ENCODE results near the gene RAP1GAP2. TPM values are rescaled to one million over a fixed set of nuclear protein-coding genes. Genes with fewer than 3 reads are reported as not detected.

Gene RAP1GAP2
- polyA plus RNA-seq, 1 experiment: 4.8 TPM

- CTCF ChIA-PET: interaction anchor here (0.6 to 1.8 kb wide), 2 partner anchors 18 to 77 kb away, joined by 3 to 7 read pairs; no protein-coding TSS in a partner anchor
- H3K27me3 ChIP-seq (ENCODE audit: control insufficient read depth, insufficient read depth, low read length): no peaks in the 10 kb centered on the region
- POLR2A ChIA-PET: no interaction called here
- TF ChIP-seq CTCF (IDR thresholded peaks at IDR 0.05; ENCODE audit: insufficient read depth, low read depth, low read length): no peak
- no peaks in the 10 kb centered on the region for H3K36me3 ChIP-seq (ENCODE audit: control insufficient read depth, insufficient read depth, low read length)
- H3K4me3 ChIP-seq (ENCODE audit: low read depth, low read length): no peak overlapping the region
- no peak for DNase-seq (ENCODE audit: low read depth)
Measured at GRCh38 chr17:2935632-2936031, 139.4 kb downstream of the RAP1GAP2 start.

GRCh38 chr17:2936351-2936750, 140.1 kb downstream of the RAP1GAP2 start:
- ChIA-PET POLR2A (no interaction called here), CTCF (interaction anchor here (0.6 to 1.8 kb wide), 3 partner anchors 11 to 77 kb away, joined by 3 to 7 read pairs (median 6); no protein-coding TSS in a partner anchor)
- H3K27me3 ChIP-seq (ENCODE audit: control insufficient read depth, insufficient read depth, low read length): no peaks in the 10 kb centered on the region
- no peak for TF ChIP-seq CTCF (IDR thresholded peaks at IDR 0.05; ENCODE audit: insufficient read depth, low read depth, low read length)
- H3K4me3 ChIP-seq (ENCODE audit: low read depth, low read length): no peak overlapping the region
- H3K36me3 ChIP-seq (ENCODE audit: control insufficient read depth, insufficient read depth, low read length): no peaks in the 10 kb centered on the region
- no peak for DNase-seq (ENCODE audit: low read depth)

- POLR2A ChIA-PET: no interaction called here
- no peaks in the 10 kb centered on the region for H3K36me3 ChIP-seq (ENCODE audit: control insufficient read depth, insufficient read depth, low read length)
- CTCF ChIA-PET: interaction anchor here (0.8 to 1.8 kb wide), 7 partner anchors 11 to 112 kb away, joined by 3 to 7 read pairs (median 3); no protein-coding TSS in a partner anchor
- H3K4me3 ChIP-seq (ENCODE audit: low read depth, low read length): no peak overlapping the region
- no peaks in the 10 kb centered on the region for H3K27me3 ChIP-seq (ENCODE audit: control insufficient read depth, insufficient read depth, low read length)
- TF ChIP-seq CTCF (IDR thresholded peaks at IDR 0.05; ENCODE audit: insufficient read depth, low read depth, low read length): no peak
- no peak for DNase-seq (ENCODE audit: low read depth)
Measured at GRCh38 chr17:2936771-2937321, 140.6 kb downstream of the RAP1GAP2 start.

- H3K36me3 ChIP-seq (ENCODE audit: control insufficient read depth, insufficient read depth, low read length): no peaks in the 10 kb centered on the region
- H3K4me3 ChIP-seq (ENCODE audit: low read depth, low read length): no peak overlapping the region
- H3K27me3 ChIP-seq (ENCODE audit: control insufficient read depth, insufficient read depth, low read length): no peaks in the 10 kb centered on the region
- no peak for DNase-seq (ENCODE audit: low read depth)
- ChIA-PET POLR2A (interaction anchor here (0.5 to 0.6 kb wide), 2 partner anchors 18 to 227 kb away, joined by 3 read pairs; no protein-coding TSS in a partner anchor), CTCF (interaction anchor here (0.8 to 2.9 kb wide), 8 partner anchors 7 to 111 kb away, joined by 3 to 8 read pairs (median 4); no protein-coding TSS in a partner anchor)
- TF ChIP-seq CTCF (IDR thresholded peaks at IDR 0.05; ENCODE audit: insufficient read depth, low read depth, low read length): peak; percentile 43
Measured at GRCh38 chr17:2937331-2938003, 141.2 kb downstream of the RAP1GAP2 start.

DNA sequence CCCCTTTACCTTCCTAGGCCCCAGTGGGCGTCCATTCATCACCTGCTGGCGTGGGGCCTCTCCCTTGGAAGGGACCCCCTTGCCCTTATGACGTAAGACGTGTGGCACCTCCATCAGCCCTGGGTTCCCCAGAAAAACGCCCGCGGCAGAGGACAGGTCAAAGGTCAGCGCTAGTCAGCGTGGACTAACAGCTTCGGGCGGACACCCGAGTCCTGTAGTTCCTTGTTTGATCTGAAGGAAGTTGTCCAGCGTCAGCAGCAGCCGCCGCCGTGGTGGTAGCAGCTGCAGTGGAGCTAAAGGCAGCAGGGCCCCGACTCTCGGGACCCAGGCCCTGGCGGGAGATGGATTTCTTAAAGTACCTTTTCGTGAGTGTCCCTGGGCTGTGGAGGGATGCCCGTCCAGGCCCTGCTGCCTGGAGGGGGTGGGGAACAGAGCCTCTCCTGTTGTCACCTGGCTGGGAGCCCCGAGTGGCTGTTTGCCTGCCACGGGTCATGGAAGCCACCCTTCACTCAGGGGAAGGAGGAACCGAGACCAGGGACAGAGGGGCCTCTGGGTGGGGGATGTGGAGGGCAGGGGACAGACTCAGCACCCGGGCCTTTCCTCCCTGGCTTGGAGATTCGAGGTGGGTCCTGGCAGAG, 143.6 kb downstream of the RAP1GAP2 start:
- no peaks in the 10 kb centered on the region for H3K27me3 ChIP-seq (ENCODE audit: control insufficient read depth, insufficient read depth, low read length)
- no peaks in the 10 kb centered on the region for H3K36me3 ChIP-seq (ENCODE audit: control insufficient read depth, insufficient read depth, low read length)
- no peak overlapping the region for H3K4me3 ChIP-seq (ENCODE audit: low read depth, low read length)
- ChIA-PET CTCF (interaction anchor here (1.0 to 2.9 kb wide), 2 partner anchors 10 to 14 kb away, joined by 3 to 8 read pairs; no protein-coding TSS in a partner anchor), POLR2A (no interaction called here)
- TF ChIP-seq CTCF (IDR thresholded peaks at IDR 0.05; ENCODE audit: insufficient read depth, low read depth, low read length): no peak
- no peak for DNase-seq (ENCODE audit: low read depth)
